ENCODE measurements around the gene ATG7.
"Not testable (repeated sequence)": the region's sequence is repeated elsewhere in the genome, so short reads cannot be mapped to it uniquely, and the experiment has no call there.

ATG7 gene

GRCh38 chr3:11510001-11510340 lies 237.8 kb downstream of the ATG7 start:
- DNase-seq (ENCODE audit: low read depth) = no peak

- no peak for DNase-seq (ENCODE audit: low read depth)
Measured at GRCh38 chr3:11510356-11510755, 238.2 kb downstream of the ATG7 start.

DNA sequence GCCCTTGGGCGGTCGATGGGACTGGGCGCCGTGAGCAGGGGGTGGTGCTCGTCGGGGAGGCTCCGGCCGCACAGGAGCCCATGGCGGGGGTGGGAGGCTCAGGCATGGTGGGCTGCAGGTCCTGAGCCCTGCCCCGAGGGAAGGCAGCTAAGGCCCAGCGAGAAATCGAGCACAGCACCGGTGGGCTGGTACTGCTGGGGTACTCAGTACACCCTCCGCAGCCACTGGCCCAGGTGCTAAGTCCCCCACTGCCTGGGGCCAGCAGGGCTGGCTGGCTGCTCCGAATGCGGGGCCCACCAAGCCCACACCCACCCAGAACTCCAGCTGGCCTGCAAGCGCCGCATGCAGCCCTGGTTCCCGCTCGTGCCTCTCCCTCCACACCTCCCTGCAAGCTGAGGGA lies 239.4 kb downstream of the ATG7 start:
- DNase-seq (ENCODE audit: low read depth) = not testable (repeated sequence)

GRCh38 chr3:11513125-11513816 lies 241.1 kb downstream of the ATG7 start:
- DNase-seq (ENCODE audit: low read depth) = not testable (repeated sequence)

DNA sequence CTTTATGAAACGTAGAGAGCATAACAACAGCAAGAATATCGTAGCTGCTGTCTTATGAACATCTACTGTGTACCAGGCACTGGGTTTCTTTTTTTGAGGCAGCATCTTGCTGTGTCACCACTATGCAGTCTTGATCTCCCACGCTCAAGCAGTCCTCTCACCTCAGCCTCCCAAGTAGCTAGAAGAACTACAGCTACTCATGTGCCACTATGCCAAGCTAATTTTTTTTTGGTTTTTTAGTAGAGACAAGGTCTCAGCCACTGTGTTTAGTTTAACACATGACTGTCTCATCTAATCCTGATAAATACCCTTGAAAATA lies 241.6 kb downstream of the ATG7 start:
- DNase-seq (ENCODE audit: low read depth) = no peak

- no peak for DNase-seq (ENCODE audit: low read depth)
Measured at GRCh38 chr3:11514191-11514821, 242.1 kb downstream of the ATG7 start.

DNA sequence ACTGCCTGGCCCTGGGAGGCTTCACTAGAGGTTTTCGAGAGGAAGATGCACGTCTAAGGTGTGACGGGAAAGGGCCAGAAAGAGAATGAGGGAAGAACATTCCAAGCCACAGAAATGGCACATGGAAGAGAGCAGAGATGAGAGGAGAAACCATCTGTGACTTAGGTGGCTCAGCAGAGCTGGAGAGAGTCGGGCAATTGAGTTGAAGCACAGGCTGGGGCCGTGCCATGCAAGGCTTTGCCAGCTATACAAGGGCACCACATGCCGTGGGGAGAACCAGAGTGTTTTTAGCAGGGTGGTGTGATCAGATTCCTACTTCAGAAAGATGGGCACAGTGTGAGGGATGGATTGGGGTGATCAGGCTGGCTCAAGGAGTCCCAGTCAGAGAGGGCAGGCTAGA lies 245.4 kb downstream of the ATG7 start:
- DNase-seq (ENCODE audit: low read depth) = no peak

DNA sequence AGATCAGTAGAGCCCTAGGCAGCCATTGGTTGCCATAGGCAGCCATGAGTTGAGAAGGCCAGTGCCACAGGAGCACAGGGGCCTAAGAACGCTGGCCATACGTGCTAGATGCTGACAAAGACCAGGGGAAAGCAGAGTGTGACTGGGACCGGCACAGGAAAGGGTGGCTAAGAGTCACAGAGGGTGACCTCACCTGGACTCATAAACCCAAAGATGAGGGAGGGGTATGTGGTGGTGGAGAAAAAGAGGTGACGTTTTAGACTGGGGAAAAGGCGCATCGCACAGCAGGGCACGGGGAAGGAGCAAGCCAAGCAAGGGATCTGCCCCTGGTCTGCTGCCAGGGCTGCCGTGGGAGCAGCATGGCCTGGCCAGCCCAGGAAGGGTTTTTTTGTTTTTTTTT lies 249.0 kb downstream of the ATG7 start:
- no peak for DNase-seq (ENCODE audit: low read depth)

DNA sequence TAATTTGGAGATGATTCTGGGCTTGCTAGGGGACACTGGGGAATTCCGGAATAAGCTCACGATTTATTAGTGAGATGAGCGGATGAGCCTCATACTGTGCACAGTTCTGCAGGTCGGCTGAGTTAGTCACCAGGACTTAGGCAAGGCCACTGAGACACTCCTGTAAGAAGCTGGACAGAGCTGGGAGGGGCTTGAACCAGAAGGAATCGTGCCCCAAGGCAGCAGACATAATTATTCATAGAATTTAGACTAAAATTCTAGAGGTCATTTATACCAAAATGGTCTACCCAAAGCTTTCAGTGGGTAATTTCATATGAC lies 250.2 kb downstream of the ATG7 start:
- DNase-seq (ENCODE audit: low read depth) = no peak

DNA sequence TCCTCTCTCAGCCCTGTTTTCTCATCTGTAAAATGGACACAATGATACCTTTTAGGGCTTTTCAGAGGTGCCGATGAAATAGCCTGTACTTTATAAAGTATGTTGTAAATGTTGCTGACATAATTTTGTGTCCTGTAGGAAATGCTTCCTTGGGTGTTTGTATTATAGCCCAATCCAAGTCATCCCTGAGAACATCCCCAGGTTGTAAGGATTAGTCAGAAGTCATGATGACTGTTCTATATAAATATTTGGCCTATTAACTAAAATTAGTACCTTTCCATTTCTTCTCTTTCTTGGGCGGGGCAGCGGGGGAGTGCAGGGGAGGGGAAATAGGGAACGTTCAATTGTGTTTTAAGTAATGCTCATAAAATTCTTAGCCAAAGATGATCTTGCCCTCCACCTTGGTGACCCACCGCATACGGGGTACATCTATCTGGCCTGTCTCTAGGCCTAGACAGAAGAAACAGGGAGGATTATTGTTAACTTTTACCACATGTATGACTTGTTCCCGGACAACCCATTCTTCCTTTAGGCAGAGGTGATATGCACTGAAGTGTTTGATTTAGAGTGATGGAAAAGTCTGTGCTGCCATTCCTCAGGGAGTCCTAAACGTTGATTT lies 250.9 kb downstream of the ATG7 start:
- DNase-seq (ENCODE audit: low read depth) = no peak

DNA sequence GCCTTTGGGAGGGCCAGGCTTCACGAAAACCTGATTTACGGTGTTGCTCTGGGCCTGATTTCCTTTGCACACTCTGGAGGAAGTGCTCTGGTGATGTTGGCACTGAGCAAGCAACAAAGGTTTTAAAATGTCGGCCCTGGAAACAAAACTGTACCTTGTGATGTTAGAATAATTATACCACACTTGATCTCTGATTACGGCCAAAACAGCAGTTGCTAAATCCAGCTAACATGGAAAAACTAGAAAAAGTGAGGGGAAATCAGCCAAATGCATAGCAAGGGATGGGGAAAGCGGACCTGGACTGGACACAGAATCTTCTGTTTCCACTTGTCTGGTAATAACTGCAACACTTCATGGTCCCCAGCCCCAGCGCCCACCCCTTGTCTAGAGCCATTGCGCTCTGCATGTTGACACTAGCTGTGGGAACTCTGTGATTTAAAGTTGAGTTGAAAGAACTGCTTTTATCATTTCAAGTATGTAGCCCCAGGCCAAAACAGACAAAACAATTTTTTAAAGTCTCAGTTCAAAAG lies 251.4 kb downstream of the ATG7 start:
- no peak for DNase-seq (ENCODE audit: low read depth)

- DNase-seq (ENCODE audit: low read depth) = not testable (repeated sequence)
Measured at GRCh38 chr3:11526121-11526520, 253.9 kb downstream of the ATG7 start.

GRCh38 chr3:11529281-11529680 lies 257.1 kb downstream of the ATG7 start:
- no peak for DNase-seq (ENCODE audit: low read depth)

DNA sequence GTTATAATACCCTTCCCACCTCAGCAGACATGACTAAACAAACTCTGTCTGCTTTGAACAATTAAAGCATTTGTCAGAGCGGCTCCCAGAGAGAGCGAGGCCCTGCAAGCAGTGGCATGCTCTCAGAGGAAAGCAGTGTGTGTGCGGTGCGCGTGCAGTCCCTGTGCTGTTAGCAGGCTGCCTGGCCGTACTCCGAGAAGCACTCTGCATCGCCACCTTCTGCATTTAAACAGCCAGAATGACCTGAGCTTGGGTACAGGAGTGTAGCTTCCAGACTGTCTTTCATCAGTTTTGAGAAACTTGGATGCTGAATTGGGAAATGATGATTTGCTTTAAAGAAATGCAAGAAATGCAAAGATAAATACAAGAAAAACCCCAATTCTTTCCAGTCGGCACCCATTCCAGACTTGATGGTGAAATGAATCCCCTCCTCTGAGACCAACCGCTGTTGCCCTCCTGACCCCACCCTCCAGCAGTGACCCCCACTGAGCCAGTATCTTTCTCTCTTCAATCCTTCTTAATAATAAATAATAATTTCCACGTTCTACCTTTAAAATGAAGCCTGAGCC lies 258.0 kb downstream of the ATG7 start:
- no peak for DNase-seq (ENCODE audit: low read depth)

DNA sequence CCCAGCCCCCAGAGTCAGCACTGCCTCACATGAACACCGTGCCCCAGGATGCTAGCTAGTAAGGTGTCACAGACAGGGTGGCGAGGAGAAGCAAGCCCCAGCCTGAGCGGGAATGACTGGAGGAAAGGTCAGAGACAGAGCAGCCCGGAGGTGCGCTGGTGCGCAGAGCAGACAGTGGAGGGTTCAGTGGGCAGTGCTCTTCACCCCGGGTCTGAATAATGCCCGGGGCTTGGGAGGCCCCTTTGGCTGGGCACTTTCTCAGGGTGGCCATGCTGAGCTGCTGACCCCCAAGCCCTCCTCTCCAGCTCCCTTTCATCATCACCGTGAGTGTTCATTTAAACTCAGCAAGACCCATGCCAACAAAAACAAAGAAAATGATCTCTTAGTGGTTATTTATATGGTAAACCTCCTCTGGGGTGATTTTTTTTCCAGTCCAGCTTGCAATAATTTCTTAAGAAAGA lies 260.8 kb downstream of the ATG7 start:
- no peak for DNase-seq (ENCODE audit: low read depth)

DNA sequence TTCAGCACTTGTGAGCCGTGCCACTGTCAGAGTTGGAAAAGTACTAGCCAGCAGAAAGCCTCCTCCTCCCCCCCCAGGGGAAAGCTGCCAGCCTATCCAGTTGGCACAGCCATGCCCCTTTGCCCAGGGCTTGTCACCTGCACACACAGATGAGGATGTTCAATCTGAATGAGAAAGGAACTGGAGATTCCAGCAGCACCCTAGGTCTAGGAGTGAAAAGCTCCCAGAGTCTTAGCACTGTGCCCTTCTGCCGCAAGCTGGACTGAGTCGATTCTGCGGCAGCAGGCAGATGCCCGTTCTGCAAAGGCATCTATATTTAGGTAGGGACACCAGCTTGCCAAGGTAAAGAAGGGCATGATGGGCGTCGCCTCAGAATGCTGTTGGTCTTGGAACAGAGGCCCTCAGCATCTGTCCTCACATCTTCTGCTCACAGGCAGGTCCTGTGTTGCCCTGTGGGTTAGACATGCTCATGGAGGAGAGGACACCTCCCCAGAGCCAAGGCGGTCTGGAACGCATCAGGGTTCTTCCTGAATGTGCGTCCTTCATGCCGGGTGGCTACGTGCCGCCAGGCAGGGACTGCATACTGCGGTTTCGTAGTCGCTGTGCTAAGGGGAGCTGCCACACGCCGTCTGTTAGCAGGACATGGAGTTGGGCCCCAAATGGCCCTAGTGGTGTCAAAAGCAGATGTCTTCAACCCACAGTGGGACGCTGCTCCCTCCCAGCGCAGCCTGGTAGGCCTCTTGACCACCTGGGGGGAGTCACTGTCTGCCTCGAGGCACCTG lies 262.0 kb downstream of the ATG7 start:
- DNase-seq (ENCODE audit: low read depth) = no peak

- no peak for DNase-seq (ENCODE audit: low read depth)
Measured at GRCh38 chr3:11534793-11535101, 262.6 kb downstream of the ATG7 start.

GRCh38 chr3:11535243-11535960 lies 263.2 kb downstream of the ATG7 start:
- no peak for DNase-seq (ENCODE audit: low read depth)

GRCh38 chr3:11536132-11536935 lies 264.1 kb downstream of the ATG7 start:
- DNase-seq (ENCODE audit: low read depth) = no peak

- no peak for DNase-seq (ENCODE audit: low read depth)
Measured at GRCh38 chr3:11536936-11537612, 264.9 kb downstream of the ATG7 start.

- no peak for DNase-seq (ENCODE audit: low read depth)
Measured at GRCh38 chr3:11538581-11538980, 266.4 kb downstream of the ATG7 start.
